Adrenal gland (tissue), 12 donors: Measurements from ENCODE around the gene CDH12. TPM values are rescaled to one million over a fixed set of nuclear protein-coding genes. Genes with fewer than 3 reads are reported as not detected.

Source experiments
- DNase-seq, 7 donors: peaks; one replicate each; pipeline ENCODE4 v3.0.0-alpha.2; 2019 to 2020
- H3K27ac ChIP-seq, 5 donors: fragments of 200-600 bp; sonication (generic) in 4 of 5; 1 replicate in 3 of 5; 2 replicates in 2 of 5; pipeline versions ENCODE4 v1.5.1 to v1.8.0; 2016 to 2020; ENCODE audit warnings: mild to moderate bottlenecking in 1 of 5
- H3K27me3 ChIP-seq: fragments of 200-600 bp; 2 replicates; pipeline ENCODE4 v1.8.0; 2021
- H3K36me3 ChIP-seq, 2 donors: fragments of 200-600 bp; replicated peaks in 1 of 2; 1 replicate in 1 of 2; 2 replicates in 1 of 2; pipeline versions ENCODE4 v1.5.1 to v1.8.0; 2018 to 2022
- H3K4me1 ChIP-seq, 2 donors: fragments of 200-600 bp; replicated peaks in 1 of 2; 1 replicate in 1 of 2; 2 replicates in 1 of 2; pipeline versions ENCODE4 v1.5.1 to v1.8.0; 2018 to 2021
- H3K4me3 ChIP-seq, 4 donors: fragments of 200-600 bp; sonication (generic) in 3 of 4; one replicate each; pipeline ENCODE4 v1.5.1; 2016 to 2018
- H3K9me3 ChIP-seq, 3 donors: fragments of 200-600 bp; sonication (generic) in 1 of 3; replicated peaks in 1 of 3; 1 replicate in 2 of 3; 2 replicates in 1 of 3; pipeline versions ENCODE4 v1.5.1 to v1.8.0; 2016 to 2021
- POLR2A ChIP-seq, 2 donors: fragments of 450-650 bp; IDR thresholded peaks; one replicate each; pipeline ENCODE4 v1.6.1; 2017; ENCODE audit warnings: antibody characterized with exemption in 2 of 2, mild to moderate bottlenecking in 2 of 2, moderate library complexity in 1 of 2
- WGBS, 4 donors: extraction: QIAGEN DNeasy Blood & Tissue Kit in 2 of 4; methylation state at CpG; one replicate each; pipeline versions ENCODE4 v1.1.5 to v1.1.7; 2013 to 2017; 5-methylcytosine and 5-hydroxymethylcytosine counted together
- intact Hi-C, 2 donors: fragments of 100-400 bp; cut with DNase I; formaldehyde crosslinking; loops; one replicate each; pipeline versions ENCODE4 v1.14.1 to v1.15.0; 2022 to 2023
- polyA plus RNA-seq, 3 donors: library from polyadenylated mRNA; stranded (reverse); fragments of 200-250 nt in 2 of 3; fragments of 350-450 nt in 1 of 3; fragmentation: Illumina TruSeq in 1 of 3; extraction: RNeasy Lipid Tissue Mini Kit (QIAGEN cat#74804) in 1 of 3; gene quantifications; one replicate each; pipeline ENCODE4 v1.2.3, GENCODE V29; 2013 to 2014
- total RNA-seq, 9 donors: library from RNA; depleted of rRNA in 4 of 9; stranded (reverse); fragments of >200 nt in 4 of 9; fragments of 120-200 nt in 1 of 9; fragmentation: NEBNext Ultra II Directional in 1 of 9; extraction: Animal tissue kit (Norgen Biotek cat#: 25700) in 1 of 9; gene quantifications; one replicate each; pipeline versions ENCODE4 v1.1.0 to v1.2.4, GENCODE V29; 2013 to 2023
- TF ChIP-seq, protein P1 (sequence below), 6 experiments: fragments of 450-650 bp in 4 of 6; fragments of 200-600 bp in 2 of 6; sonication (generic) in 1 of 6; IDR thresholded peaks; 1 replicate in 5 of 6; 2 replicates in 1 of 6; pipeline versions ENCODE4 v1.5.1 to v1.8.0; 2016 to 2021; ENCODE audit warnings: antibody characterized with exemption in 6 of 6, mild to moderate bottlenecking in 2 of 6, moderate library complexity in 1 of 6
- donor health status: healthy with polysubstance abuse.
- donor health status: Bipolar disorder and iron deficiency.
- donor health status: DM: yes; HTN: yes; CAD: no.
- donor health status: DM: no; HTN: no; CAD: no.
- donor health status: DM: no; HTN: no; CAD: no.
- donor health status: DM: yes; HTN: yes; CAD: no.

Gene CDH12
- total and polyA plus RNA-seq, 12 donors = 0.80 to 16.5 (median 7.8) TPM

DNA sequence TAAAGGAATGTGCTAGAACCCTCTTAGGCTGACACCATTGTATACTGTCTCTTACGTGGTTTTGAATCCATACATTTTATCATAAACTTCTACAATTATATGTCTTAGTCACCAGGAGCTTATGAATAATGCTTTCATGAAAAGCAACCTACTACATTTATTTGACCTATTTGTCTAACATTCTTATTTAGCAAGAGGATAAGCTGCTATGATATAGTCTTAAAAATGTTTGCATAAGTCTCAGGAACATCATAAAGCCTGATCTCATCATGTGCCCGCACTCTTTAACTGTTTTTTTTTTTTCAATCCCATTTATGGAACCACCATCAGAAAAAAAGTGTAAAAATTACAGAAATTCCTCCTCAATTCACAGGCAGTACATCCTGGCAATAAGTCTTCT, 59.7 kb downstream of the CDH12 start:
- 69 to 80% (median 75%) methylated on average over 2 of the region's 2 CpGs for WGBS, 4 donors
- Histone ChIP-seq H3K4me1 (no peaks in the 10 kb centered on the region), H3K9me3 (no peaks in the 10 kb centered on the region), H3K36me3 (no peaks in the 10 kb centered on the region), H3K27ac (no peak overlapping the region), H3K4me3 (no peak overlapping the region), H3K27me3 (no peaks in the 10 kb centered on the region)
- intact Hi-C loops = no loop called here
- DNase-seq = no peak
- no peak for TF ChIP-seq POLR2A (IDR thresholded peaks at IDR 0.05)
- TF ChIP-seq, protein P1, sequence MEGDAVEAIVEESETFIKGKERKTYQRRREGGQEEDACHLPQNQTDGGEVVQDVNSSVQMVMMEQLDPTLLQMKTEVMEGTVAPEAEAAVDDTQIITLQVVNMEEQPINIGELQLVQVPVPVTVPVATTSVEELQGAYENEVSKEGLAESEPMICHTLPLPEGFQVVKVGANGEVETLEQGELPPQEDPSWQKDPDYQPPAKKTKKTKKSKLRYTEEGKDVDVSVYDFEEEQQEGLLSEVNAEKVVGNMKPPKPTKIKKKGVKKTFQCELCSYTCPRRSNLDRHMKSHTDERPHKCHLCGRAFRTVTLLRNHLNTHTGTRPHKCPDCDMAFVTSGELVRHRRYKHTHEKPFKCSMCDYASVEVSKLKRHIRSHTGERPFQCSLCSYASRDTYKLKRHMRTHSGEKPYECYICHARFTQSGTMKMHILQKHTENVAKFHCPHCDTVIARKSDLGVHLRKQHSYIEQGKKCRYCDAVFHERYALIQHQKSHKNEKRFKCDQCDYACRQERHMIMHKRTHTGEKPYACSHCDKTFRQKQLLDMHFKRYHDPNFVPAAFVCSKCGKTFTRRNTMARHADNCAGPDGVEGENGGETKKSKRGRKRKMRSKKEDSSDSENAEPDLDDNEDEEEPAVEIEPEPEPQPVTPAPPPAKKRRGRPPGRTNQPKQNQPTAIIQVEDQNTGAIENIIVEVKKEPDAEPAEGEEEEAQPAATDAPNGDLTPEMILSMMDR (IDR thresholded peaks at IDR 0.05) = no peak

DNA sequence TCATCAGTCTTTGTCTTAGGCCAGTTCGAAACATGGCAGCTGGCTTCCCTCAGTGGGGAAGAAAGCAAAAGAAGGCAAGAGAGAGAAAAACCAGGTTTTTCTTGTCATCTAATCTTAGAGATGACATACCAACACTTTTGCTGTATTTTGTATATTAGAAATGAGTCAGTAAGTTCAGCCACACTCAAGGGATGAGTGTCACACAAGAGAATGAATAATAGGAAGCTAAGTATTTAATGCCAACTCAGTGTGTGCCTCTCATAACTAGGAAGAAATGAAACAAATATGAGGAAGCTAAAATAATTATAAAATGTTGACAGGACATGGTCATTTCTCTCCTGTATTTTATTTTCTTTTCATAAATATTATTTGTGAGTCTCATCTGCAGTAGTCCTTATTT, 65.3 kb downstream of the CDH12 start:
- WGBS, 4 donors = 56 to 78% (median 68%) methylated on average over 1 of the region's 1 CpG
- intact Hi-C loops = no loop called here
- TF ChIP-seq, protein P1 (IDR thresholded peaks at IDR 0.05) = no peak
- TF ChIP-seq POLR2A (IDR thresholded peaks at IDR 0.05) = no peak

DNA sequence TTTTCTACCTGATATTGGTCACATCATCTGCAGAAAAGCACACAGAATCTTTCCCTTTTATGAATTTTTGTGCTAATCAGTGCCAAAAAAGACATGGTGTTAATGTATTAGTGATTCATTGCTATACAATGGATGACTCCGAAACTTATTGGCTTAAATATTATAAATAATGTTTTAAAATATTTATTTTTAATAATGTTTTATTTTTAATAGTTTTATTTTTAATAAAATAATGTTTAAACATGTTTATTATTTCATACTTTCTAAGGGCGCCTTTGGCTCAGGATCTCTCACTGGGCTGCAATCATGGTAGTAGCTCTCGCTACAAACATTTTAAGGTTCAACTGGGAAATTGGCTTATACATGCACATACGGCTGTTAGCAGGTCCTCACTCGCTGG, 65.7 kb downstream of the CDH12 start:
- intact Hi-C loops = no loop called here
- WGBS, 4 donors = 70 to 82% (median 77%) methylated on average over 5 of the region's 5 CpGs
- TF ChIP-seq, protein P1 (IDR thresholded peaks at IDR 0.05) = no peak
- no peak for TF ChIP-seq POLR2A (IDR thresholded peaks at IDR 0.05)
- H3K27me3 ChIP-seq = no peaks in the 10 kb centered on the region
- no peak for DNase-seq
- no peaks in the 10 kb centered on the region for H3K36me3 ChIP-seq
- H3K27ac ChIP-seq = no peak overlapping the region
- H3K4me1 ChIP-seq = no peaks in the 10 kb centered on the region
- no peaks in the 10 kb centered on the region for H3K9me3 ChIP-seq
- no peak overlapping the region for H3K4me3 ChIP-seq

More for the DNA sequence above, 65.3 kb downstream of the CDH12 start:
- H3K27me3 ChIP-seq = no peaks in the 10 kb centered on the region
- no peak for DNase-seq
- no peak overlapping the region for H3K27ac ChIP-seq
- no peaks in the 10 kb centered on the region for H3K4me1 ChIP-seq
- no peaks in the 10 kb centered on the region for H3K36me3 ChIP-seq
- H3K4me3 ChIP-seq = no peak overlapping the region
- H3K9me3 ChIP-seq = no peaks in the 10 kb centered on the region

DNA sequence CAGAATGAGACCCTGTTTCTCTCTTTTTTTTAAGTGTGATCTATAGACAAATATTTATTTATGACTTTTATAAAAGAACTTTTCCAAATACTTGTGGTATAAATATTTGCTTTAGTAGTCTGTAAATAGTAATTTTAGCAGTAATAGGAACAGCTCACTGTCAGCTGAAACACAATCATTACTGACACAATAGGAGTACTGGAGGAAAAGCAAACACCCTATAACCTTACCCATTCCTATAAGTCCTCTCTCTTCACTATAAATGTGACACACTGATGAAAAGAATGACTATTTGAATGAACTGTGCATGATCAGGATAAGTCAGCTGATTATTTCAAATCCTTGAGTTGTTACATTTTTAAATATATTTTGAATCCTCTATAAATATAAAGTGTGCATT, 72.4 kb downstream of the CDH12 start:
- TF ChIP-seq, protein P1 (IDR thresholded peaks at IDR 0.05) = no peak
- TF ChIP-seq POLR2A (IDR thresholded peaks at IDR 0.05) = no peak
- no peak overlapping the region for H3K27ac ChIP-seq
- no peak for DNase-seq
- no peak overlapping the region for H3K4me3 ChIP-seq
- H3K9me3 ChIP-seq = no peaks in the 10 kb centered on the region
- no peaks in the 10 kb centered on the region for H3K36me3 ChIP-seq
- no peaks in the 10 kb centered on the region for H3K4me1 ChIP-seq
- H3K27me3 ChIP-seq = no peaks in the 10 kb centered on the region
- intact Hi-C loops = no loop called here
